Stimulated activated CD8-positive, alpha-beta memory T cell treated with anti-CD3 and anti-CD28 coated beads, Interleukin-12 subunit alpha, Interleukin-12 subunit beta, amount 100 ng/mL, for 4 hours (primary cell): ENCODE measurements around the gene BFAR.
"Not testable (repeated sequence)": the region's sequence is repeated elsewhere in the genome, so short reads cannot be mapped to it uniquely, and the experiment has no call there.

ENCODE experiments used
- DNase-seq: peaks from one replicate; pipeline ENCODE4 v3.0.0-alpha.2; 2020; ENCODE audit warnings: low read depth

The BFAR gene

GRCh38 chr16:14685870-14686793, 53.4 kb downstream of the BFAR start:
- not testable (repeated sequence) for DNase-seq

- not testable (repeated sequence) for DNase-seq
These were observed 61.4 kb downstream of the BFAR start, which contains the start of gene PLA2G10 for GRCh38 chr16:14694129-14694528. PLA2G10 (minus strand) TSS chr16:14694308; CDS start chr16:14694229, 79 bp downstream.

GRCh38 chr16:14701859-14702258, 69.1 kb downstream of the BFAR start:
- not testable (repeated sequence) for DNase-seq

- not testable (repeated sequence) for DNase-seq
These were observed 69.9 kb downstream of the BFAR start for GRCh38 chr16:14702672-14703071.

GRCh38 chr16:14703156-14704011, 70.6 kb downstream of the BFAR start, which contains the start of gene NPIPA3:
NPIPA3 (plus strand) TSS chr16:14703411; CDS start chr16:14708944, 5,533 bp downstream.
- DNase-seq: not testable (repeated sequence)
